Measurements from ENCODE around the gene ENTPD1. TPM values are rescaled to one million over a fixed set of nuclear protein-coding genes. Genes with fewer than 3 reads are reported as not detected.

The ENTPD1 gene
- total and polyA plus RNA-seq, 4 donors: 23.6 to 41.3 (median 34.5) TPM

DNA sequence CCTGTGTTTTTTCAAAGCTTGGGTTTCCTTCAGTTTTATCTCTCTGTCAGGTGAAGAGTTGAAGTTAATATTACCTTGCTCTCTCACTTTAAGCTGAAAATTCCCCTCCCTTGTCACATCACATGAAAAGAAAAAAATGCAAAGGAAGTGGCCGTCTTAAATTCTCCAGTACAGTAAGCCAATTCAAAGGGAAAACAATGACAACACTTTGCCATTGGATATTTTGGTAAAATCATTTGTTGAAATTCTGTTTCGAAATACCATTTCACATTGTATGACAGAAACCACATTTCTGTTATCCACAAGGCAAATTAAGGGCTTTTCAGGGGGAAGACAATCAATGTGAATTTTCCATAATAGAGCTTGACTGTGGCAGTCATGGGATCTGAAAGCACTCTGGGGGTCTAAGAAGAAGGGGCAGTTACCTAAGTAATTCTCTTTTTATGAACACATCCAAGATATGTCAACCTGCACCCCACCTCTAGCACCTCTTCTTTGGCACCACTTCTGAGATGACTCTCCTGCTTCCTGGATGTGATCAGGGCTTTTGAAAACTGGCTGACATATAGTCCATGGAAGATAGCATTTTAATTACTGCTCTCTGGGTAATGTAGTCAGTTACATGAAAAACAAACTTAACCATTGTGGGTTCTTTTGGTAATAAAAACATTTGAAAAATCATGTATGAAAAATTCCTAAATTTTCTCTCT is 63.8 kb downstream of the ENTPD1 start:
- no peak overlapping the region for H3K4me3 ChIP-seq (ENCODE audit: low read depth, low read length)
- peaks cover 3% of the 10 kb centered on the region for H3K9me3 ChIP-seq (ENCODE audit: control insufficient read depth, insufficient read depth, low read length)
- H3K27me3 ChIP-seq (ENCODE audit: control insufficient read depth, insufficient read depth, low read length): no peaks in the 10 kb centered on the region
- H3K4me1 ChIP-seq (ENCODE audit: control insufficient read depth, insufficient read depth, low read length): no peaks in the 10 kb centered on the region
- no peak overlapping the region for H3K27ac ChIP-seq (ENCODE audit: low read depth, low read length)
- WGBS (ENCODE audit: insufficient coverage): no CpG with 5 or more reads among the region's 2 CpGs
- H3K36me3 ChIP-seq (ENCODE audit: control insufficient read depth, insufficient read depth, low read length): no peaks in the 10 kb centered on the region
- DNase-seq (ENCODE audit: low read depth in 4 of 6, low spot score in 6 of 6): no peak

DNA sequence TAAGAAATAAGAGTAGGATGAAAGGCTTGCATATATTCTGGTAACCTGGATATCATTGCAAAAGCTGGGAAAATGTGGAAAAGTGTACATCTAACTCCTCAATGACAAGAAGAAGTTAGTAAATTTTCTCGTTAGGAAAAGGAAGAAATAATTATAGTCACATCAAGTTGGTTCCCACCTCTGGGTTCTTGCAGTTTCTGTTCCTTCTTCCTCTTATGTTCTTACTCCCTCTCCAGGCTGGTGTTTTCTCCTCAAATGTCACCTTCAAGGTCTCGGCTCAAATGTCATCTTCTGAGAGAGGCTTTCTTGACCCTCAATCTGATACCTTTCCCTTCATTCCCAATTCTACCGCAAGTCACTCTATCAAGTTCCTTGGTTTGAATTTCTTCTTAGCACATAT is 64.4 kb downstream of the ENTPD1 start:
- DNase-seq (ENCODE audit: low read depth in 4 of 6, low spot score in 6 of 6): no peak
- Histone ChIP-seq H3K9me3 (ENCODE audit: control insufficient read depth, insufficient read depth, low read length) (peaks cover 3% of the 10 kb centered on the region), H3K27me3 (ENCODE audit: control insufficient read depth, insufficient read depth, low read length) (no peaks in the 10 kb centered on the region), H3K4me3 (ENCODE audit: low read depth, low read length) (no peak overlapping the region), H3K4me1 (ENCODE audit: control insufficient read depth, insufficient read depth, low read length) (no peaks in the 10 kb centered on the region), H3K27ac (ENCODE audit: low read depth, low read length) (no peak overlapping the region), H3K36me3 (ENCODE audit: control insufficient read depth, insufficient read depth, low read length) (no peaks in the 10 kb centered on the region)
- 84% methylated on average over 2 of the region's 3 CpGs for WGBS (ENCODE audit: insufficient coverage)

DNA sequence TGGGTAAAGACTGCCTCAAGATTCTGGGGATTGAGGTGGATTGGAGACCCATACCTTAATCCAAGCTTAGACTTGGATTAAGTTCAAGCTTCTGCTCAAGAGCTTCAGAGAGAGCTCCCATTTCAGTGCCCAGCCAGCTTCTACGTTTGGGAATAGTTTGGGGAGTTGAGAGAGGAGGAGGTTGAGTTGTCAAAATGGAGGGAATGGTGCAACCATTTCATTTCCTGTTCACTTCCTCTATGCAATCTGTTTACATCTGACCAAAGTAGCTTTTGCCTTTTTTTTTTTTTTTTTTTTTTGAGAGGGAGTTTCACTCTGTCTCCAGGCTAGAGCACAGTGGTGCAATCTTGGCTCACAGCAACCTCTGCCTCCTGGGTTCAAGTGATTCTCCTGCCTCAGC is 65.8 kb downstream of the ENTPD1 start:
- Histone ChIP-seq H3K27me3 (ENCODE audit: control insufficient read depth, insufficient read depth, low read length) (no peaks in the 10 kb centered on the region), H3K27ac (ENCODE audit: low read depth, low read length) (no peak overlapping the region), H3K36me3 (ENCODE audit: control insufficient read depth, insufficient read depth, low read length) (no peaks in the 10 kb centered on the region), H3K4me1 (ENCODE audit: control insufficient read depth, insufficient read depth, low read length) (no peaks in the 10 kb centered on the region), H3K9me3 (ENCODE audit: control insufficient read depth, insufficient read depth, low read length) (no peaks in the 10 kb centered on the region), H3K4me3 (ENCODE audit: low read depth, low read length) (no peak overlapping the region)
- no peak for DNase-seq (ENCODE audit: low read depth in 4 of 6, low spot score in 6 of 6)
- no CpG with 5 or more reads among the region's 1 CpG for WGBS (ENCODE audit: insufficient coverage)

DNA sequence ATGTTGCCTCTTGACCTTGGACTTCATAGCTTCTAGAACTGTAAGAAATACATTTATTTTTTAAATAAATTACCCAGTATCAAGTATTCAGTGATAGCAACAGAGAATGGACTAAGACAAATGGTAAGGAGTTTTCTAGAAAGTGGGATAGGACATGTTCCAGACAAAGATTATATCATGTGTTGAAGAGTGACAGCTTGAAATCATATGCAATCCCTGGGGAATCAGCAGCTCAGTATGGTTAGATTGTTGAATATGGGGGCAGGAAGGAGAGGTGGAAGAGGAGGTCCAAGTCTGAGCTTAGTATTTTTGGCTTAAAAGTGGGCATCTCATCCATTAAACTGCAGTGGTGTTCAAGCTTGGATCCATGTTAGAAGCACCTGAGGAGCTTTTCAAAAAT is 74.1 kb downstream of the ENTPD1 start:
- Histone ChIP-seq H3K27me3 (ENCODE audit: control insufficient read depth, insufficient read depth, low read length) (no peaks in the 10 kb centered on the region), H3K9me3 (ENCODE audit: control insufficient read depth, insufficient read depth, low read length) (no peaks in the 10 kb centered on the region), H3K27ac (ENCODE audit: low read depth, low read length) (no peak overlapping the region), H3K36me3 (ENCODE audit: control insufficient read depth, insufficient read depth, low read length) (no peaks in the 10 kb centered on the region), H3K4me3 (ENCODE audit: low read depth, low read length) (no peak overlapping the region), H3K4me1 (ENCODE audit: control insufficient read depth, insufficient read depth, low read length) (no peaks in the 10 kb centered on the region)
- DNase-seq (ENCODE audit: low read depth in 4 of 6, low spot score in 6 of 6): no peak

DNA sequence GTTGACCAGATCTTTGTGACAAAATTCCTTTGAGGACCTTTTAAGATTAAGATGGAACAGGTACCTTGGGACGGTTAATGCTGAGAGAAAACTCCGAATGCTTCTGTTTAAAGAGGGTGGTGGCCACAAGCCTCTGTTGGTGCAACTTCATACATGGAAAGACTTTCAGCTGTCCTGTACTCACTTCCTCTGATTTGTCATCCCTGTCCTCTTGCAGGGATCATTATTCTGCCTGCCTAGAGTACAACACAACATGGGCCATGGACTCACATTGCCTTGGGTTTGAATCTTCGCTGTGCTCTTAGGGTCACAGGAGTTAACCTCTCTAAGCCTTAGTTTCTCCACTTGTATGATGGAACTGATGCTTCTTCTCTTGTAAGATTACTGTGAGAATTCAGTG is 75.1 kb downstream of the ENTPD1 start:
- Histone ChIP-seq H3K27ac (ENCODE audit: low read depth, low read length) (no peak overlapping the region), H3K4me1 (ENCODE audit: control insufficient read depth, insufficient read depth, low read length) (no peaks in the 10 kb centered on the region), H3K27me3 (ENCODE audit: control insufficient read depth, insufficient read depth, low read length) (no peaks in the 10 kb centered on the region), H3K9me3 (ENCODE audit: control insufficient read depth, insufficient read depth, low read length) (no peaks in the 10 kb centered on the region), H3K36me3 (ENCODE audit: control insufficient read depth, insufficient read depth, low read length) (no peaks in the 10 kb centered on the region), H3K4me3 (ENCODE audit: low read depth, low read length) (no peak overlapping the region)
- WGBS (ENCODE audit: insufficient coverage): 100% methylated on average over 2 of the region's 3 CpGs
- DNase-seq (ENCODE audit: low read depth in 4 of 6, low spot score in 6 of 6): no peak

DNA sequence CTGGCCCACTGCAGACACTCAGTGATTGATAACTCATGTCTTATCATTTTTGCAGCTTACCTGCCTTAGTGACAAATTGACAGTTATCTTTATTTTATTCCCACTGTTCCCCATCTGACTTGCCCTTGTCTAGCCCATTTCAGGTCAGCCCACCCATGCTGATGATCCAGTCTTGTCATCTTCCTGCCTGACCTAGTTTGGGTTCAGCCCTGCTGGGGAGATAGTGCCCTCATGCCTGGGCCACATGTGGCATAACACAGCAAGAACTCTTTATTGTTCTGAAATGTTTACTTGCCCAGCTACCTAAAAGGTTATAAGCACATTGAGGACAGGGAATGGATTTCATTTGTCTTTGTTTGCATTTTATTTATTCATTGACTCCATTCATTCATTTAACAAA is 75.6 kb downstream of the ENTPD1 start:
- Histone ChIP-seq H3K4me3 (ENCODE audit: low read depth, low read length) (no peak overlapping the region), H3K36me3 (ENCODE audit: control insufficient read depth, insufficient read depth, low read length) (no peaks in the 10 kb centered on the region), H3K9me3 (ENCODE audit: control insufficient read depth, insufficient read depth, low read length) (no peaks in the 10 kb centered on the region), H3K4me1 (ENCODE audit: control insufficient read depth, insufficient read depth, low read length) (no peaks in the 10 kb centered on the region), H3K27ac (ENCODE audit: low read depth, low read length) (no peak overlapping the region), H3K27me3 (ENCODE audit: control insufficient read depth, insufficient read depth, low read length) (no peaks in the 10 kb centered on the region)
- DNase-seq (ENCODE audit: low read depth in 4 of 6, low spot score in 6 of 6): no peak

DNA sequence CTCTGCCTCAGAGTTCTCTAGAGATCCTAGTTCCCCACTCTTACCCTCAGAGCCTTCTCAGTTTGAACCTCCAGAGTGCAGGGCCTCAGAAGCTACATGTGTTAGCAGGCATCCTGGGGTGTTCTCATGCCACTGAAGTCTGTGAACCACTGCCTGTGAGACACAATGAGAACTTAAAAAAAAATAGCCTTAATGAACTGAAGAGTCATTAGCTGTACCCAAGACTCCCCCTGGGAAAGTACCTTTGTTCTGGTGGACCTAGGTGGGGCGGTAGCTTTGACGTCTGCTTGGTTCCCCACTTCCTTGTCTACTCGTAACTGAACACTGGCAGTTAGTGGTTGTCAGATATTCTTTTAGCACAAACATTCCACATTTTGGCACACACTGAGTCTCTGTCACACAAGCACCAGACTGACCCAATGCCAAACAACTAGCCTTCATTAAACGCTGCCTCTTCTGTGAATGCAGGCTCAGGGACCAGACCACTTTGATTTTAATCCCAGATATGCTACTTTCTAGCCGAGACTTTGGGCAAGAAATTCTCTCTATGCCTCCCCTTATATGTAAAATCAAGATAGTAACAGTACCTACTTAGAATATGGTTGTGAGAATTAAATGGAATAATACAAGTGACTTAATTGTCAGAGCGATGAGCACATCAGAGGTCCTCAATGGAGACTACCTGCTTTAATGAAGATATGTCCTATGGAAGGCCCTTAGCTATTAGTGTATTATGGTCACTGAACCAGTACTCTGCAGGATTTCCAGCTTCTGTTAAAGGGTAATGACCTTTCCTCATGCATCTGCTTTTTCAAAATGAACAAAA is 76.5 kb downstream of the ENTPD1 start:
- no peak overlapping the region for H3K4me3 ChIP-seq (ENCODE audit: low read depth, low read length)
- no peaks in the 10 kb centered on the region for H3K4me1 ChIP-seq (ENCODE audit: control insufficient read depth, insufficient read depth, low read length)
- no peaks in the 10 kb centered on the region for H3K9me3 ChIP-seq (ENCODE audit: control insufficient read depth, insufficient read depth, low read length)
- H3K27ac ChIP-seq (ENCODE audit: low read depth, low read length): no peak overlapping the region
- no peaks in the 10 kb centered on the region for H3K27me3 ChIP-seq (ENCODE audit: control insufficient read depth, insufficient read depth, low read length)
- WGBS (ENCODE audit: insufficient coverage): 60% methylated on average over 5 of the region's 6 CpGs
- H3K36me3 ChIP-seq (ENCODE audit: control insufficient read depth, insufficient read depth, low read length): no peaks in the 10 kb centered on the region
- DNase-seq (ENCODE audit: low read depth in 4 of 6, low spot score in 6 of 6): no peak

DNA sequence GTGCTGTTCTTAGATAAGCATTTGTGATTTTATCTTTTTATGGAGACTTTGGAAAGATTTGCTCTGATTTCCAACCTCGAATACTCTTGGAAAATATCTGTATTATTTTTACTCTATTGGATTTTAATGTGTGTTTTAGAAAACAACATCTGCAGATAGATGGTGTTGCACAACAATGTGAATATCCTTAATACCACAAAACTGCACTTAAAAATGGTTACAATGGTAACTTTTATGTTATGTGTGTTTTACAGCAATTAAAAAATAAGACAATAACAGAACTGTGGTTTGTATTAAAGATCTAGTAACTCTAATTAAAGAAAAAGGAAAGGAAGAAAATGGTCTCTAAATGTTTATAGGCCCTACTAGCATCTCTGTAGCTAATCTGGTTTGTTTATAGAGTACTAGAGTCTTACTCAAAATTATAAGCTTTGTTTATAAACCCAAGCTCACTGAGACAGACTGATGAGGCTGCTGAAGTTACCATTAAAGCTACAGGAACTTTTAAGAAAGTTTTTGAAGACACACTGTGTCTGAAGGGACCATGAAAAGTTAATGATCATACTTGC is 77.2 kb downstream of the ENTPD1 start:
- Histone ChIP-seq H3K9me3 (ENCODE audit: control insufficient read depth, insufficient read depth, low read length) (no peaks in the 10 kb centered on the region), H3K27ac (ENCODE audit: low read depth, low read length) (no peak overlapping the region), H3K4me1 (ENCODE audit: control insufficient read depth, insufficient read depth, low read length) (no peaks in the 10 kb centered on the region), H3K27me3 (ENCODE audit: control insufficient read depth, insufficient read depth, low read length) (no peaks in the 10 kb centered on the region), H3K4me3 (ENCODE audit: low read depth, low read length) (no peak overlapping the region), H3K36me3 (ENCODE audit: control insufficient read depth, insufficient read depth, low read length) (no peaks in the 10 kb centered on the region)
- no CpG with 5 or more reads among the region's 1 CpG for WGBS (ENCODE audit: insufficient coverage)
- no peak for DNase-seq (ENCODE audit: low read depth in 4 of 6, low spot score in 6 of 6)

DNA sequence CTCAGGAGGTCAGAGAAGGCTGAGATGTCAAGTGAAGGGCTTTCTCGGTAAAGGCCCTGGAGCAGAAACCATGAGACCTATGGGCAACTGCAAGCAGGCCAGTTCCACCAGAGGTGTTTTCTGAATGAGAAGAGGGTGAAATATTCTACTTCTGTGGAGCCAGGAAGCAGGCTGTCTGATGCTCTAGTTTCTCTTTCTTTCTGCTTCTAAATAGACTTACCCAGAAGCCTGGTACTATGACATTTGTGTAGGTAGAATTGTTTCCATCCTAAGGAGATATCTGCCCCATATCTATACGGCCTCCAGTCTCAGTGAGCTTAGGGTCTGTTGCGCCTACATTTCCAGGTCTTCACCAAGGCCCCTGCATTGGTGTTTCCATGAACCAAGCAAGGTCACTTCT is 78.4 kb downstream of the ENTPD1 start:
- Histone ChIP-seq H3K27ac (ENCODE audit: low read depth, low read length) (no peak overlapping the region), H3K4me3 (ENCODE audit: low read depth, low read length) (no peak overlapping the region), H3K36me3 (ENCODE audit: control insufficient read depth, insufficient read depth, low read length) (no peaks in the 10 kb centered on the region), H3K9me3 (ENCODE audit: control insufficient read depth, insufficient read depth, low read length) (no peaks in the 10 kb centered on the region), H3K4me1 (ENCODE audit: control insufficient read depth, insufficient read depth, low read length) (no peaks in the 10 kb centered on the region), H3K27me3 (ENCODE audit: control insufficient read depth, insufficient read depth, low read length) (no peaks in the 10 kb centered on the region)
- no peak for DNase-seq (ENCODE audit: low read depth in 4 of 6, low spot score in 6 of 6)
- WGBS (ENCODE audit: insufficient coverage): 91% methylated on average over 3 of the region's 3 CpGs
